ENCODE results near the gene LTBR. TPM values are rescaled to one million over a fixed set of nuclear protein-coding genes. Genes with fewer than 3 reads are reported as not detected.

LTBR gene
- total RNA-seq, 2 donors from 2014 or later: 63.6 to 72.1 TPM

DNA sequence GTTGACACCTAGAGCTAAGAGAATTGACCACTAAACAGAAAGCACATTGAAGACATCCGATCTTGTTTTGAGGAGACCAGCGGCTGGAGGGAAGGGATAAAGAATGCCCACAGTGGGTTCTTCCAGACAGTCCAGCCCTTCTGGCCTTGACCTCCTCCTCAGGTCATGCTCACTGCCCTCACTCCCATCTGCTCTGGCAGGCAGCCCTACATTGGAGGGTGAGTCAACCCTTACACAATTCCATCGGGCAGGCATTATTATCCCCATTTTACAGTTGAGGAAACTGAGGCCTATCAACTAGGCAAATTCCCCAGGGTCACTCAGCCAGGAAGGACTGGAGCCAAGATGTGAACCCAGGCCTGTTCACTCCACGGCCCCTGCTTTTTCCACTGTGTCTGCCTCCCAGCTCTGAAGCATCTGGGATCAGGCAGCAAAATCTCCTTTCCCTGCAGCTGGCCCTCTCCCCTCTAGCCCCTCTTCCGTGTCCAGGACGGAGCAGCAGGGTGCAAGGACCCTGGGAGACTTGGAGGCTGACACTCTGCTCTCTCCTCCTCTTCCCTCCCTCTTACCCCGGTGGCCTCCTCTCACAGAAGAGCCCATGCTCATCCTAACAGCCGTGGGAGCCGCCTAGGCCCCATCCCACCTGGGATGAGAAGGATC is 13.9 kb upstream of the LTBR start:
- H3K4me3 ChIP-seq: no peak overlapping the region
- H3K27ac ChIP-seq: no peak overlapping the region

GRCh38 chr12:6370576-6370935 is 13.4 kb upstream of the LTBR start:
- H3K27me3 ChIP-seq: no peaks in the 10 kb centered on the region
- H3K9me3 ChIP-seq: no peaks in the 10 kb centered on the region
- H3K36me3 ChIP-seq: no peaks in the 10 kb centered on the region
- H3K4me3 ChIP-seq: no peak overlapping the region
- no peak for TF ChIP-seq CTCF (IDR thresholded peaks at IDR 0.05)
- peaks cover 0 to 7% of the 10 kb centered on the region in 2 donors for H3K4me1 ChIP-seq
- DNase-seq (ENCODE audit: low spot score): no peak
- H3K27ac ChIP-seq: no peak overlapping the region

More for the DNA sequence above, 13.9 kb upstream of the LTBR start:
- Histone ChIP-seq H3K27me3 (no peaks in the 10 kb centered on the region), H3K4me1 (peaks cover 0 to 6% of the 10 kb centered on the region in 2 donors), H3K36me3 (no peaks in the 10 kb centered on the region), H3K9me3 (no peaks in the 10 kb centered on the region)
- DNase-seq (ENCODE audit: low spot score): no peak
- TF ChIP-seq CTCF (IDR thresholded peaks at IDR 0.05): no peak

DNA sequence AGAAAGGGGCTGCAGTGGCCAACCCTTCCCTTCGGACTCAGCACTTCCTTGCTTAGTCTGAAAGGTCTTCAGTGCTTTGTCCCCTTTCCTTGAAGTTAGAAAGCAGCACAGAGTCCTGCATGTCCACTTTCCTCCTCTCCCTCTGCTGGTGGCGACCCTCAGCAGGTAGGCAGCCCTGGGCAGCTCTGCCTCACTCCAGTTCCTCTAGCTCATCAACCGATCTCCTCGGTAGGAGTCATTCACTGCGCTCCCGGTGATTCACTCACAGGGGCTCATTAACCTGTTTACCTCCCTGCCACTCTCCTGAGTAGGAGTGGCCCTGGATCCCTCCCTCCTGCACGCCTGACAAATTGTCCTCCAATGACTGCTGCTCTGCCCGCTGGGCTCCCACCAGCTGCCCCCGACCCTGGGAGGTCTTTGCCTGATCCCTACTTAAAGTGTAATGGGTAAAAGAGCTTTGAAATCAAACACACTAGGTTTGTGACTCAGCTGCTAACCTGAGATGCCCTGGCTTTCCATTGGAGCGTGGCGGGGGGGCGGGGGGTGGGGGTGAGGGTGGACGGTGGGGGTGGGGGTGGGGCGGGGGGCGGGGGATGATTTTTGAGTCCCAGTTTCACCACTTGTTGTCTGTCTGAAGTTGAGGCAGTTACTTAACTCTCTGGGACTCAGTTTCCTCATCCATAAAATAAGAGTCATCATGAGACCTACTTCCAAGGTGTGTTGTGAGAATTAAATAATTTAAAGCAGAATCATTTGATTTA is 12.8 kb upstream of the LTBR start:
- peaks cover 0 to 13% of the 10 kb centered on the region in 2 donors for H3K4me1 ChIP-seq
- no peak for TF ChIP-seq CTCF (IDR thresholded peaks at IDR 0.05)
- H3K4me3 ChIP-seq: no peak overlapping the region
- DNase-seq (ENCODE audit: low spot score): no peak
- no peaks in the 10 kb centered on the region for H3K9me3 ChIP-seq
- no peaks in the 10 kb centered on the region for H3K36me3 ChIP-seq
- no peaks in the 10 kb centered on the region for H3K27me3 ChIP-seq
- no peak overlapping the region for H3K27ac ChIP-seq

- no peak overlapping the region for H3K4me3 ChIP-seq
- TF ChIP-seq CTCF (IDR thresholded peaks at IDR 0.05): no peak
- DNase-seq (ENCODE audit: low spot score): no peak
Measured at GRCh38 chr12:6372403-6373003, 11.5 kb upstream of the LTBR start.

DNA sequence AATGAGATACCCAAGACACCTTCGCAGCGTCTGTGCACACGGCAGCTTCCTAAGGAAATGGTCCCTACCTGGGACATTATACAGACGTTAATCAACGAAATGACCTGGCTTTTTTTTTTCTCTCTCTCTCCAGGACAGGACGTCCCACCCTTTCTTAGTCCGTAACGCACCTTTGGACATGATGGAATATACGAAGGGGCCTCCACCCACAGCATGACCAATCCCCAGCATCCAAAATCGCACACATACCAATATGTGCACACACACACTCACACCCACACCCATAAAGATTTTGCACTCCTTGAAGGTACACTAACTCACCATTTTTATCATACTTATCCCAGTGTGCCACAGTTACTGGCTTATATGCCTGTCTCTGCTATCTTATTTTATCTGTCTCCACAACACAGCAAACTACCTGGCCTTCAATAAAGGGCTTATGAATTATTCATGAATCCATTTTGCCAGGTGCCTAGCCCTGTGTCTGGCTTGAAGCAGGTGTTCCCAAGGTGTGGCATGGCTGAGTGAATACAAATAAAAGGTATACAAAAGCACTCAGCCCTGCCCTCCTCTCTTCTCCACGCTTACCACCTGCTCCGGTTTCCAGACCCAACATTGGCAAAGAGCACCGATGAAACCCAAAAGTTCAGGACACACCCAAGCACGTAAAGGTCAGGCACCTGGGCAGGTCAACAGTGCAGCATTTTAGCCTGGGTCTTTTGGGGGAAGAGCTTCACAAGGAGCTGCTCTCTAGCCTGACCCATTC is 10.8 kb upstream of the LTBR start:
- Histone ChIP-seq H3K4me1 (peaks cover 0 to 31% of the 10 kb centered on the region in 2 donors), H3K36me3 (no peaks in the 10 kb centered on the region), H3K27ac (no peak overlapping the region), H3K27me3 (no peaks in the 10 kb centered on the region), H3K9me3 (no peaks in the 10 kb centered on the region), H3K4me3 (no peak overlapping the region)
- no peak for TF ChIP-seq CTCF (IDR thresholded peaks at IDR 0.05)
- DNase-seq (ENCODE audit: low spot score): no peak

More at GRCh38 chr12:6372403-6373003, 11.5 kb upstream of the LTBR start:
- H3K9me3 ChIP-seq: no peaks in the 10 kb centered on the region
- H3K36me3 ChIP-seq: no peaks in the 10 kb centered on the region
- peaks cover 0 to 26% of the 10 kb centered on the region in 2 donors for H3K4me1 ChIP-seq
- H3K27ac ChIP-seq: peak overlapping the region; percentile 41 to 50
- H3K27me3 ChIP-seq: no peaks in the 10 kb centered on the region

All from right atrium auricular region (tissue), 2 donors.